Muscle layer of duodenum (tissue), 2 donors: ENCODE measurements around the gene PRDX6.
"Not testable (repeated sequence)": the region's sequence is repeated elsewhere in the genome, so short reads cannot be mapped to it uniquely, and the experiment has no call there.

Experiments
- H3K27ac ChIP-seq: one replicate; pipeline ENCODE4 v1.7.0; 2013; ENCODE audit warnings: mild to moderate bottlenecking, low read length
- H3K27me3 ChIP-seq: one replicate; pipeline ENCODE4 v1.7.0; 2013; ENCODE audit warnings: low read depth, mild to moderate bottlenecking, control low read depth, low read length
- H3K36me3 ChIP-seq, 2 donors: one replicate each; pipeline ENCODE4 v1.7.0; 2013; ENCODE audit warnings: low read length in 2 of 2, control low read depth in 1 of 2, mild to moderate bottlenecking in 1 of 2; ENCODE audit not compliant: insufficient read depth in 2 of 2, control insufficient read depth in 1 of 2
- H3K4me1 ChIP-seq, 2 donors: one replicate each; pipeline ENCODE4 v1.7.0; 2013; ENCODE audit warnings: low read length in 2 of 2, mild to moderate bottlenecking in 2 of 2, control low read depth in 1 of 2, moderate library complexity in 1 of 2; ENCODE audit not compliant: insufficient read depth in 2 of 2, control insufficient read depth in 1 of 2
- H3K4me3 ChIP-seq, 2 donors: one replicate each; pipeline ENCODE4 v1.7.0; 2013; ENCODE audit warnings: low read length in 2 of 2, low read depth in 1 of 2, mild to moderate bottlenecking in 1 of 2
- H3K9me3 ChIP-seq, 2 donors: one replicate each; pipeline ENCODE4 v1.7.0; 2013; ENCODE audit warnings: low read length in 2 of 2, control low read depth in 1 of 2, mild to moderate bottlenecking in 1 of 2; ENCODE audit not compliant: control insufficient read depth in 1 of 2
- donor health status: healthy.

The PRDX6 gene

DNA sequence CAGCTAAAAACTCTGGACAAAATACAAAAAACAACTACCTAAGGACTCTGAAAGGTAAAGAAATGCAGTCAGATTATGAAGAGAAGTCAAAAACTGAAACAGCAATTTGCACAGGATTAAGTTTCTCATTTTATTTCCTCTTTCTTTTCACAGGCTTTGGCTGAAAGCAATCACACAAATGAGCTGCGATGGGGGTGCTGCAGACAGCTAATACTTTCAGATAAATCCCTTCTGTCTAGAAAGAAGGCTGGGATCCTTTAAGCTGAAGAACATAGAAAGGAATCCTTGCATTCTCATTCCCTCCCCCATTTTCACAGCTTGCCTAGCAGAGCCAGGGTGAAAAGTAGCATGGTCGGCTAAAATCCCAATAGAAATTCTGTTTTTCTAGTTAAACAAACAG is 32.0 kb upstream of the PRDX6 start:
- Histone ChIP-seq H3K9me3 (no peaks in the 10 kb centered on the region), H3K4me3 (no peak overlapping the region)

DNA sequence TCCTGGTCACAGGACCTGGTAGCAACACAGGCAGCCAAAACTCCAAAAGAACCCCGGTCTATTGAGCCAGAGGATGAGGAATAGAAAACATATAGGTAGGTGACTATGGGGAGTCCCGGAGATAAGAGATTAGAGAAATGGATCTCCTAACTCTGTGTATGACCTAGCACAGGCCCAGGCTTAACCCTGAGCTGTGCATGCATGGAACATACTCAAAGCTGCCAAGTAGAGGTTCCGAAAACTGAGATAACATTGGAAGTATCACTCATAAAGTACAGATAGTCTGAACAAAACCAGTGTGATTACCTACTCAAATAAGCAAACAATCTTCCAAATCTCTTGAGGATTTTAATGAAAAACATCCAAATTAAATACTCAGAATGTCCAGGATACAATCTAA is 31.5 kb upstream of the PRDX6 start:
- no peaks in the 10 kb centered on the region for H3K9me3 ChIP-seq
- no peak overlapping the region for H3K4me3 ChIP-seq
- no peaks in the 10 kb centered on the region for H3K4me1 ChIP-seq
- H3K27ac ChIP-seq: no peak overlapping the region
- no peaks in the 10 kb centered on the region for H3K27me3 ChIP-seq
- H3K36me3 ChIP-seq: peaks cover 0 to 6% of the 10 kb centered on the region in 2 donors

More for the DNA sequence above, 32.0 kb upstream of the PRDX6 start:
- Histone ChIP-seq H3K4me1 (no peaks in the 10 kb centered on the region), H3K27me3 (no peaks in the 10 kb centered on the region), H3K27ac (no peak overlapping the region), H3K36me3 (peaks cover 0 to 6% of the 10 kb centered on the region in 2 donors)

DNA sequence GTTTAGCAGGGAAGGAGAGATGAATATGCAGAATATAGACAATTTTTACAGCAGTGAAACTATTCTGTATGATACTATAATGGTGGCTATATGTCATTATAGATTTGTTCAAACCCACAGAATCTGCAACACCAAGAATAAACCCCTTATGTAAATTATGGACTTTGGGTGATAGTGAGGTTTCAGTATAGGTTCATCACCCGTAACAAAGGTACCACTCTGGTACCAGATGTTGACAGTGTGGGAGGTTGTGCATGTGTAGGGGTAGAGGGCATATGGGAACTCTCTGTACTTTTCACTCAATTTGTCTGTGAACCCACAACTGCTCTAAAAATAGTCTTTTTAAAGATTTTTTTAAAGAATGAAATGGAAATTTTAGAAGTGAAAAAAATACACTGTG is 29.9 kb upstream of the PRDX6 start:
- no peaks in the 10 kb centered on the region for H3K4me1 ChIP-seq
- no peak overlapping the region for H3K27ac ChIP-seq
- peaks cover 0 to 6% of the 10 kb centered on the region in 2 donors for H3K36me3 ChIP-seq
- no peak overlapping the region for H3K4me3 ChIP-seq
- H3K9me3 ChIP-seq: no peaks in the 10 kb centered on the region
- H3K27me3 ChIP-seq: no peaks in the 10 kb centered on the region

DNA sequence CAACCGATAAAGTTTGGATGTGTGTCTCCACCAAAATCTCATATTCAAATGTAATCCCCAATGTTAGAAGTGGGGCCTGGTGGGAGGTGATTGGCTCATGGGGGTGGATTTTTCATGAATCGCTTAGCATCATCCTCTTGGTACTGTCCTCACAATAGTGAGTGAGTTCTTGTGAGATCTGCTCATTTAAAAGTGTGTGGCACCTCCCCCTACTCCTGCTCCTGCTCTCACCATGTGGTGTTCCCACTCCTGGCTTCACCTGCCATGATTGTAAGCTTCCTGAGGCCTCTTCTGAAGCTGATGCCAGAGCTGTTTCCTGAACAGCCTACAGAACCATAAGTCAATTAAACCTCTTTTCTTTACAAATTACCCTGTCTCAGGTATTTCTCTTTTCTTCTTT is 28.2 kb upstream of the PRDX6 start:
- no peak overlapping the region for H3K4me3 ChIP-seq
- H3K36me3 ChIP-seq: peaks cover 0 to 6% of the 10 kb centered on the region in 2 donors
- no peaks in the 10 kb centered on the region for H3K9me3 ChIP-seq
- H3K4me1 ChIP-seq: no peaks in the 10 kb centered on the region
- no peaks in the 10 kb centered on the region for H3K27me3 ChIP-seq
- no peak overlapping the region for H3K27ac ChIP-seq

DNA sequence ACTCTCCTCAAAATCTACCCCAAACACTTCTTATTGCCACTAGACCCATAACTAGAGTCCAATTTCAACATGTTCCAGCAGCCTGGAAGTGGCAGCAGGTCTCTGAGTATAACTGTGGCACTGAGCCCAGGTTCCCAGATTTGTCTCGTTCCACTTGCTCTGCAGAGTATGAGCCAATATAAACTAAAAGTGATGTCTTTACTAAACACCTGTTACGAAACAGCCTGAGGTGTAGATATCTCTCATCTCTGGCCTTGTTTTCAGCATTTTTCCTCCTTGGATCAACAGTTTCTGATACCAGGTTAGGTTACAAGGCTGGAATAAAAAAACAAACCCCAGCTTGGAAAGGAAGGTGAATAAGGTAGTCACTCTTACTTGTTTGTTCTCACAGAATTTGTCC is 25.2 kb upstream of the PRDX6 start:
- Histone ChIP-seq H3K27ac (no peak overlapping the region), H3K27me3 (no peaks in the 10 kb centered on the region), H3K4me1 (no peaks in the 10 kb centered on the region), H3K9me3 (no peaks in the 10 kb centered on the region), H3K4me3 (no peak overlapping the region), H3K36me3 (peaks cover 0 to 6% of the 10 kb centered on the region in 2 donors)

GRCh38 chr1:173453982-173454381 is 23.2 kb upstream of the PRDX6 start:
- H3K4me3 ChIP-seq: no peak overlapping the region
- H3K27me3 ChIP-seq: no peaks in the 10 kb centered on the region
- peaks cover 0 to 6% of the 10 kb centered on the region in 2 donors for H3K36me3 ChIP-seq
- no peaks in the 10 kb centered on the region for H3K4me1 ChIP-seq
- H3K9me3 ChIP-seq: no peaks in the 10 kb centered on the region
- no peak overlapping the region for H3K27ac ChIP-seq

GRCh38 chr1:173454966-173455524 is 22.1 kb upstream of the PRDX6 start:
- Histone ChIP-seq H3K27me3 (no peaks in the 10 kb centered on the region), H3K36me3 (peaks cover 3 to 11% of the 10 kb centered on the region in 2 donors), H3K27ac (no peak overlapping the region), H3K4me3 (no peak overlapping the region), H3K4me1 (no peaks in the 10 kb centered on the region), H3K9me3 (no peaks in the 10 kb centered on the region)

- Histone ChIP-seq H3K9me3 (peaks cover 0 to 4% of the 10 kb centered on the region in 2 donors), H3K4me1 (no peaks in the 10 kb centered on the region), H3K27ac (no peak overlapping the region), H3K27me3 (no peaks in the 10 kb centered on the region), H3K36me3 (peaks cover 15 to 35% of the 10 kb centered on the region in 2 donors), H3K4me3 (no peak overlapping the region)
These were observed 17.2 kb upstream of the PRDX6 start for GRCh38 chr1:173459885-173460284.

DNA sequence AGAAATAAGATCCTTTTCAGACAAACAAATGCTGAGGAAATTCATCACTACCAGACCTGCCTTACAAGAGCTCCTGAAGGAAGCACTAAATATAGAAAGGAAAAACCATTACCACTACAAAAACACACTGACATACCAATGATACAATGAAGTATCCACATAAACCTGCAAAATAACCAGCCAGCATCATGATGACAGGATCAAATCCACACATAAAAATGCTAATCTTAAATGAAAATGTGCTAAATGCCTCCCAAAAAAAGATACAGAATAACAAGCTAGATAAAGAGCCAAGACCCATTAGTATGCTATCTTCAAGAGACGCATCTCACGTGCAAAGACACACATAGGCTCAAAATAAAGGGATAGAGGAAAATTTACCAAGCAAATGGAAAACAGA is 14.5 kb upstream of the PRDX6 start:
- not testable (repeated sequence) for H3K4me1 ChIP-seq, H3K9me3 ChIP-seq, H3K27me3 ChIP-seq, H3K27ac ChIP-seq, H3K4me3 ChIP-seq
- H3K36me3 ChIP-seq: peaks cover 15 to 29% of the 10 kb centered on the region in 2 donors

DNA sequence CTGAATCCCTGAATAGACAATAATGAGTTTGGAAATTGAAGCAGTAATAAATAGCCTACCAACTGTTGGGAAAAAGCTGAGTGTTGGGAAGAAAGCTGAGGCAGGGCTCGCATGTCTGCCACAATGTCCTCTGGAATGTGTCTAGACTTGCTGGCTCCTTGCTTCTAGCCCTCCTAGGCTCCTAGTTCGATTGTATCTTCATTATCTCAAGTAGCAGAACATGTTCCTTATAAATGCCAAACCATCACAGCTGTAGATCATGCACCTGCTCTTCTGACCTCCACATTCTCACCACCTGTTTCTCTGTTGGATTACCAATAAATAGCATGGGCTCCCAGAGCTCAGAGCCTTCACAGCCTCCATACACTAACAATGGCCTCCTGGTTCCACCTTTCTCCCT is 12.9 kb upstream of the PRDX6 start:
- H3K4me1 ChIP-seq, H3K27me3 ChIP-seq, H3K4me3 ChIP-seq, H3K27ac ChIP-seq, H3K9me3 ChIP-seq: not testable (repeated sequence)
- H3K36me3 ChIP-seq: peaks cover 15 to 29% of the 10 kb centered on the region in 2 donors

DNA sequence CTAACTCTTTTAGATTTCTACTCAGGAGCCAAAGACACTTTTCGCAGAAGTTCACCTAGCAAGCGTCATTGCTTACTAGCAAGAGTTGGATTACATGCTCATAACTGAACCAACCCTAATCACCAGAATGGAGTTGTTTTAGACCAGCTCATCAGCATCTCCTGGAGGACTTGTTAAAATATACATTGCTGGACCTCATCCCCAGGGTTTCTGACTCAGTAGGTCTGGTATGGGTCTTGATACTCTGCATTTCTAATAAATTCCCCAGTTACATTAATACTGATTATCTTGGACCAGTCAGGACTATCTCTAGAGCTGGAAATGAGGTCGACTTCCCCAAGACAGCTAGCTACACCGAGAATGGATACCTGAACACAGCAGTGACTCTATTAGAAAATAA is 9.7 kb upstream of the PRDX6 start:
- peaks cover 0 to 4% of the 10 kb centered on the region in 2 donors for H3K9me3 ChIP-seq
- H3K4me1 ChIP-seq: no peaks in the 10 kb centered on the region
- no peak overlapping the region for H3K27ac ChIP-seq
- H3K4me3 ChIP-seq: no peak overlapping the region
- peaks cover 0 to 3% of the 10 kb centered on the region in 2 donors for H3K36me3 ChIP-seq
- H3K27me3 ChIP-seq: no peaks in the 10 kb centered on the region

DNA sequence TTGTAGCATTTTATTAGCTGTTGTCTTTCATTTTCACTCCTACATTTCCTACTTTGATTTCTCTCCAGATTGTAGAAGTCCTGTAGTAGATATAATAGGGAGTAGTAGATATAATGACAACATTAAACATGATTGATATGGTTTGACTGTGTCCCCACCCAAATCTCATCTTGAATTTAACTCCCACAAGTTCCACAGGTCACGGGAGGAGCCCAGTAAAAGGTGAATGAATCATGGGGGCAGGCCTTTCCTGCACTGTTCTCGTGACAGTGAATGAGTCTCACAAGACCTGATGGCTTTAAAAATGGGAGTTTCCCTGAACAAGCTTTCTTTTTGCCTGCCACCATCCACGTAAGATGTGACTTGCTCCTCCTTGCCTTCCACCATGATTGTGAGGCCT is 7.5 kb upstream of the PRDX6 start:
- no peaks in the 10 kb centered on the region for H3K36me3 ChIP-seq

More for the DNA sequence above, 7.5 kb upstream of the PRDX6 start:
- H3K9me3 ChIP-seq: no peaks in the 10 kb centered on the region
- H3K27ac ChIP-seq: no peak overlapping the region
- no peak overlapping the region for H3K4me3 ChIP-seq
- H3K4me1 ChIP-seq: peaks cover 0 to 8% of the 10 kb centered on the region in 2 donors
- no peaks in the 10 kb centered on the region for H3K27me3 ChIP-seq
